ENCODE data around the gene REM1.
"Not testable (repeated sequence)": the region's sequence is repeated elsewhere in the genome, so short reads cannot be mapped to it uniquely, and the experiment has no call there.

REM1 gene

DNA sequence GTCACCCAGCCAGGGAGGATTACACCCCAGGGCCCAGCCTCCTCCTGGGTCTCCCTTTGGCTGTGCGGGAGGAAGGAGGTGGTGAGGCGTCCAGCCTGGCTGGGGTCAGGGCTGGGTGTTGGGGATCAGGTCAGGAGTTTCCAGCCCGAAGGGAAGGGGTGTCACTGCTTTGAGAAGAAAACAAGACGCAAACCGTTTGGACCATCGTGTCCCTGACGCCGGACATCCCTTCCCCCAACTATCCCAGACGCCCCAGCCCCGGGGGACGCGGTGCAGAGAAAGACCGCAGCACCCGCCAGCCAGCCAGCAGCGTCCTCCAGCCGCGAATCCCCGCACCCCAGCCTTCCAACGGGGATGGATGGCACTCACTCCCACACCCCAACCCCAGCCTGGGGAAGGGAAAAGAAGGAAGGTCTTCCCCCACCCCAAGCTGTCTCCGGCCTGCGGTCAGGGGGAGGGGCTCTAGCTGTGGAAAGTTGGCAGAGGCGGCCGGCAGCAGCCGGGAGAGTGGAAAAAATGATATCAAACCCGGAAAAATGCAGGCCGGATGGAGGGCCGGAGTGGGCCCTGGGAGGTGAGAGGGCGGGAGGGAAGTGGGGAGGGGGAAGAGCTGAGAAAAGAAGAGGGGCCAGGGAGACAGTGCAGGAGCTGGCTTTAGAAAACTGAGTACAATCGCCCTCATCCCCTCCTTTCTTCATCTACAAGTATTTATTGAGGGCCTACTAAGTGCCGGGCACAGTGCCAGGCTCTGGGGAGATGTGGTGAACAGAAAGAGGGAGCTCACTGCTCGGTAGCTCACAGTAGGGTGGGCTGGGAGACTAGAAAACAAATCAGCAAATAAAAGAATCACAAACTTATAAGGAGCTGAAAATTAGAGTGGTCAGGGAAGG lies 10.6 kb downstream of the REM1 start:
- no peak for DNase-seq

DNA sequence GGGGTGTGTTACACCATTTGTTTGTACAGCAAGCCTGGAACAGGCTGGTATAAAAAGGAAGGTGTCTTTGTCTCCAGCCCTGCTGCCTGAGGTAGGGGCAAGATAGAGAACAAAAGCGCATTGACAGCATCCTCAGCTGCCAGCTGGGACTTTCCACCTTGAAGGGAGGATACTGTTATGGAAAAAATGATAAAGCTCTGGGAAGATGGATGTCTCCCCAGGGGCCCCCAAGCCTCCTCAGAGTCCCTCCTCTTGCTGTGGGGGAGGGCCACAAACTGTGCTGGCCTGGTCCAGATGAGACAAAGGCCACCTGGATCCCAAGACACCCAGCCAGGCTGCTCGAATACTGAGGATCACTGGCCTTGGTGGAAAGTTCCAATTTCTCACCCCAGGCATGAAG lies 13.0 kb downstream of the REM1 start:
- DNase-seq, result peak; percentile 27

DNA sequence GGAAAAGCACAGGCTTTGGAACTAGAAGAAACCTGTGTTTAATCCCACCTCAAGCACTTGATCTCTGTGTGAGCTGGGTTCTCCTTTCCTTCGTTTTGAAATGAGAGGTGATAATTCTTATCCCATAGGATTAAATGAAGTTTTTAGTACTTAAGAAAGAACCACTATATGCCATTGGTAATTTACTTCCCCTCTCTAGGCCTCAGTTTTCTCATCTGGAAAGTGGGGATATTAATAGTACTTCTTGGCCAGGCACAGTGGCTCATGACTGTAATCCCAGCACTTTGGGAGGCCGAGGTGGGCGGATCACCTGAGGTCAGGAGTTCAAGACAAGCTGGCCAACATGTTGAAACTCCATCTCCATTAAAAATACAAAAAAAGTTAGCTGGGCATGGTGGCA lies 14.1 kb downstream of the REM1 start:
- no peak for DNase-seq

DNA sequence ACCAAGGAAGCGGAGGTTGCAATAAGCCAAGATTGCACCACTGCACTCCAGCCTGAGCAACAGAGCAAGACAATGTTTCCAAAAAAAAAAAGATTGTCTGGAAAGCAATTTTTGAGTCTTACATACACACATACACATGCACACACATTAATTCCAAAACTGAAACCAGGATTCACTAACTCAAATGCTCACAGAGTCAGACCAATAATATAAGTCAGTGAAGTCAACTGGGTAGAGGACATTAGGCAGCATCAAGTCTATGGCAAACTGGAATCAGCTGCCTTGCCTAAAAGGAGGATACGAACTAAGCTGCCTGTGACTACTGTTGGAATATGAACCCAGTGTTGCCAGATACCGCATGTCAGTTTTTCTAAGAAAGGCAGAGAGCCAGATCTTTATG lies 15.7 kb downstream of the REM1 start:
- DNase-seq, result no peak

DNA sequence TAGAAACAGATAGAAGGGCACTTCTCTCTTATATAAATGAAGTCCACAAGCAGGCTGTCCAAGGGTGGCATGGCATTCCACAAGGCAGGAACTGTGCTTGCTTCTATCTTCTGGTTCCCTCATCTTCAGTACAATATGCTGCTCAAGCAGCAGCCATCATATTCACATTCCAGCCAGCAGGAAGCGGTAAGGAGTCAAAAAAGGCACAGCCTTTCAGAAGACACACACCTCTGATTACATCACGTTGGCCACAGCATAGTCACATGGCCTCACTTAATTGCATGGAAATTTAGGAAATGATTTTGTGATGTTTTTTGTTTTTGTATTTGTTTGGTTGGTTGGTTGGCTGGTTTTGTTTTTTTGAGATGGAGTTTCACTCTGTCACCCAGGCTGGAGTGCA lies 19.0 kb downstream of the REM1 start:
- peak; percentile 33 for DNase-seq

DNA sequence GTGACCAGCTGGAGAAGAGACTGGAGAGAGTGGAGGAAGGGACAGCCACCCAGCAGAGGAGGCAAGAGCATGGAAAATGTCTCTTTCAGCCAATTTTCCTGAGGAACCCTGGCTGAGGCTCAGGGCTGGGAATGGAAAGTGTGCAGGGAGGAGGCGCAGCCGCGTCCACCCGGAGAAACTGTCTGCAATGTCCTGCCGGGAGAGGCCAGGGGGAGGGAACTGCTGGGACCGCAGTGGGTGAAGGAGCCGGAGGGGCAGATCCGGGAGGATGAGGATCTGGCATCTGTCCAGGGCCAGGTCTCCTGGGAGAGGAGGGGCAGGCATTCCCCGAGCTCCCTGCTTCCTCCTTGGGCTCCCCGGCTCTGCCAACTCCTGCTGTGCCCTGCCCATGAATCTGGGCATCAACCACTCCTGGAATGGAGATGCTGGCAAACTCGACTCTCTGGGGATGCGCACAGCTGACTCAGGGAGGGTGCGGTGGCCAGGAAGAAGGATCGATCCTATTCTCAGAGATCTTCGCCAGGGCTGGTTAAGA lies 21.7 kb downstream of the REM1 start:
- peak; percentile 26 for DNase-seq

DNA sequence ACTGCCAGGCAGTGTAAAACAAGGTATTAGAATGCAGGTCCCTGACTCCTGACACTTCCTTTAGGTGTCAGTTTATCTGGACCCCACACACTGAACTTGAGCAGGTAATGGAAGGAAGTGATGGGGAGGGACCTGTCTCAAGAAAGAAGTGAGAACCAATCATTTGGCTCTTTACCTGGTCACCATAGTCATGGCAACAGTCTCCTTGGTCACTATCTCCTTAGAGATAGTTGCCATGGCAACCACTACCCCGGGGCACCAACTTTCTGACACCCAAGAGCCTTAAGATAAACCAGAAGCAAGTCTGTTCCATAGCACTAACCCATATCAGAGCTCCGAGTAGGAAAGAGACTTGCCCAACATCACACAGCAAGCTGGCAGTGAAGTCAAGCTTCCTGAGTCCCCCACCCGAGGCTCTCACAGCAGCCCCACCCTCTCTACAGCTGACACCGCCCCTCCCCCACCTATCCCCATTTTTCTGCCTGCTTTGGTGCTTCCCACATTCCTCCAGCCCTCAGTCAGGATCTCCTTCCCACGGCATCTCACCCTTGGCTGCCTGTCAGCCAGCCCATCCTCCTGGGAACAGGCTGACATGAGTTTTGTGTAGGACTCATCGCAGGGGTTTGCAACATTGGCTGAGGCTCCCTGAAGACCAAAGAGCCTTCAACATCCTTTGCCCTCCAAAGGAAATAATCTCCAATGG lies 22.9 kb downstream of the REM1 start:
- DNase-seq, result no peak

DNA sequence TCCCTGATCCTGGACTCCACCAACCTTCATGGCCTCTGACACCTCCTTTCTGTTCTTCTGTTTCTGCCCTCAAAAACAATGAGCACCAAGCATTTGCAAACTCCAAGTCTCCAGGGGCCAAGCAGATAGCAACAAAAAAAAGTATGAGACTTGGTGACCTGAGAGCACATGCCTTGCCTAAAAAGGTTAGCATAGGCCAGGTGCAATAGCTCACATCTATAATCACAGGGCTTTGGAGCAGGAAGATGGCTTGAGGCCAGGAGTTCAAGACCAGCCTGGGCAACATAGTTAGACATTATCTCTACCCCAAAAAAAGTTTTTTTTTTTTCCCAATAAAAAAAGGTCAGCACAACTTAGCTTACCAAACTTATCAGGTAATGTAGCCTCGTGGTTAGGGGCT lies 25.4 kb downstream of the REM1 start:
- DNase-seq, result no peak

DNA sequence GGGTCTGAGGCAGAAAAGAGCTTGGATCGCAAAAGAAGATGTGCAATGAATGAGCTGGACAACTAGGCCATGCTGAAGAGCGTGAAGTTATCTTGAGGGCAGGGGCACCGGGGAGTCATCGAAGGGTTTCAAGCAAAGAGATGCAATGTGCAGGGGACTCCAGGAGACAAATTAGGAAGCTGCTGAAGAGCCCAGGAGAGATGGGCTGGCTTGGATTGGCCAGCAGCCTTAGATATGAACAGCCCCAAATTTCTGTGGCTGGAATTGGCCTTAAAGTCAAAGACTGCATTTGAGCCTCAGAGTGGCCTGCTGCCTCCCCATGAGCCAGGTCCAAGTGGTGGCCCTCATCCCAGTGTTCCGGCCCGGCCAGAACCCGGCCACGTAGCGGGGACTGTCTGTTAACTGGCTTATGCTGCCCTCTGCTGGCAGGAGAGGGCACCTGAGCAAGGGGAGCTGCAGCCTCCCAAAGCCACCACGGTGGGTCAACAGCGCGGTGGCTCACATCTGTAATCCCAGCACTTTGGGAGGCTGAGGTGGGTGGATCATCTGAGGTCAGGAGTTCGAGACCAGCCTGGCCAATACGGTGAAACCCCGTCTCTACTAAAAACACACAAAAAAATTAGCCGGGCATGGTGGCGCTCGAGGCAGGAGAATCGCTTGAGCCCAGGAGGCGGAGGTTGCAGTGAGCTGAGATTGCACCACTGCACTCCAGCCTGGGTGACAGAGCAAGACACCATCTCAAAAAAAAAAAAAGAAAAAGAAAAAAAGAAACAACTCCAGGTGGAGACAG lies 28.0 kb downstream of the REM1 start:
- peak; percentile 57 for DNase-seq

DNA sequence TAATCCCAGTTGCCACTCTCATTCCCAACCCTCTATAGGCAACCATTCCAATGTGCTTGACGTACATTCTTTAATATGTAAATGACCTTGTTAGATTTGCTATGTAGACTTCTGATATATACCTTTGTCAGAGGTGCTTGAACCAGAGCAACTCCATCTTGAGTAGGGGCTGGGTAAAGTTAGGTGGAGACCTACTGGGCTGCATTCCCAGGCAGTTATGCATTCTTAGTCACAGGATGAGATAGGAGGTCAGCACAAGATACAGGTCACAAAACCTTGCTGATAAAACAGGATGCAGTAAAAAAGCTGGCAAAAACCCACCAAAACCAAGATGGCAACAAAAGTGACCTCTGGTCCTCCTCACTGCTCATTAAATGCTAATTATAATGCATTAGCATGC lies 30.8 kb downstream of the REM1 start:
- no peak for DNase-seq

DNA sequence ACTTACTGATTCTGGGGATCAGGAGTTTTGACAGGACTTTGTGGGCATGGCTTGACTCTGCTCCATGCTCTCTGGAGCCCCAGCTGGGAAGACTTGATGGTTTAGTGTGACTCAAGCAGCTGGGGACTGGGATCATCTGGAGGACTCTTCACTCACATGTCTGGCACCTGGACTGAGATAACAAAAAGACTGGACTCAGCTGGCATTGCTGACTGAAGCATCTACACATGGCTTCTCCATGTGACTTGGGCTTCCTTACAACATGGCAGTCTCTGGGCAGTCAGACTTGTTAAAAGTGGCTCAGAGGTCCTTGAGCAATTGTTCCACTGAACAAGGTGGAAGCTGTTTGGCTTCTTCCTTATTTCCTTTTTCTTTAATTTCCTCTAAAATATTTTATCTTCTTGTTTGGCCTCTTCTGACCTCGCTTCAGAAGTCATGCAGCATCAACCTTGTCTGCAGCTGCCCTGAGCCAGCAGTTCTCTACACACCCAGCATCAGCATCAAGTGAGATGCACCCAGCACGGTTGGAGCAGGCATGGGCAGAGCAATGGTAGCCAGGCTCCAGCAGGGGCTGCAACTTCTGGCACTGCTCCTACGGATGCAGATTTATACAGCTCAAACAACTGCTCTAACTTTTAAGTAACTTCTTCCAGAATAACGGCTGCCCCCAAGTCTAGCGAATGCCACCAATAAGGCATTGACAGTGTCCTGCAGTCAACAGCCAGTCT lies 33.6 kb downstream of the REM1 start:
- no peak for DNase-seq

DNA sequence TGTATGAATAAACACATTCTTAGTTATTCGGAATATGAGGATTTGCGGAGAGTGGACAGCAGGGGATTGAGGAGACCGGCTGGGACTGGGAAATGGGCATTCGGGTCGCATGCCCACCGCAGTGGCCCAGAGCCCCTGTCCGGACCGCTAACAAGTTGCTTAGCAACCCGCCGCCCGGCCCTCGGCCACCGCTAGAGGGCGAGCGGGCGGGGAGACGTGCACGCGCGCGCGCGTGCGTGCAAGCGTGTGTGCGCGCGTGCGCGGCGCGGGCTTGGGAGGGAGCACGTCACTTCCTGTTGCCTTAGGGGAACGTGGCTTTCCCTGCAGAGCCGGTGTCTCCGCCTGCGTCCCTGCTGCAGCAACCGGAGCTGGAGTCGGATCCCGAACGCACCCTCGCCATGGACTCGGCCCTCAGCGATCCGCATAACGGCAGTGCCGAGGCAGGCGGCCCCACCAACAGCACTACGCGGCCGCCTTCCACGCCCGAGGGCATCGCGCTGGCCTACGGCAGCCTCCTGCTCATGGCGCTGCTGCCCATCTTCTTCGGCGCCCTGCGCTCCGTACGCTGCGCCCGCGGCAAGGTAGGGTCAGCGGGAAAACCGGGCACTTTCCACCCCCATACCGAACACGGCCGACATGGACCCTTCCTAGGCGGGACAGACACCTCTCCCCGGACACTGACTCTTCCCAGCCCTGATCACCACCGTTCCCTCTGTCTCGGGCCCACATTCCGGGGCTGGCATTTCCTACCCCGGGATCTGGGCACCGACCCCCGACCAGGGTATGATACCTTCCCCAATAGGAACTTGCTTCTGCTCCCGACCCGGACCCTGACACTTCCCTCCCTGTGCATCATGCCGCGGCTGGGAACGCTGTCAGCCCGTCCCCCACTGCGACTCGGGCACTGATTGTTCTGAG lies 39.3 kb downstream of the REM1 start, which contains the start of gene HM13:
Gene HM13 (plus strand): TSS at position 289 of the 918 bp plus-strand sequence. CDS start 110 bp downstream, at position 399.
- peak; percentile 92 for DNase-seq

DNA sequence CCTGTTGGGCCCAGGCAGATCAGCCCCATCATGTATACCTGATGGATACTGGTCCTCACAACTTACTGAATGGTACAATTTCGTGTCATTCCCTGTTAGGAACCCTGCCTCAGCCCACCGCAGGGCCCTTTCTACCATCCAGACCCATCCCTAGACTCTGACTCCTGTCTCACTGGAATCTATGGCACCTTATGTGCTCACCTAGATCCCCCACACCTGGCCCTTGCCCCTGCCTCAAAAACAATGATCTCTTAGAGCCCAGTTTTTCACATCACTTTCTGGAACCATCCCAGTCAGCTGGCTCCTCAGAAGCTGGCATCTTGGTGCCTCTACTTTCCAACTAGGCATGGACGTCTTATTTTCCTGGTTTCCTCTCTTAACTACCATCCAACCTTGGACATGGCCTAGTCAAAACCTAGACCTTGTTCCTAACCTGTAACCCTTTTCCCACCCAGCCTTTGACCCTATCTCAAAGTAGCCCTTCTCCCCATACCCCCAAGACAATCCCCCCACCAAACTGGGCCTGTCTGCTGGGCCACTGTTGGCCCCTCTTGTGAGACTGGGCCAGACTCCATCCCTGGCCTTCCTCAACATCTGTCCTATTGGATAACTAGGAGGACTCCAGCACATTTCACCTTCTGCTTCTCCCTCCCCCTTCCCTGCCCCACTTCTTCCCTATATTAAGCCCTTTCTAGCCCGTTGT lies 40.1 kb downstream of the REM1 start:
- DNase-seq, result no peak

DNA sequence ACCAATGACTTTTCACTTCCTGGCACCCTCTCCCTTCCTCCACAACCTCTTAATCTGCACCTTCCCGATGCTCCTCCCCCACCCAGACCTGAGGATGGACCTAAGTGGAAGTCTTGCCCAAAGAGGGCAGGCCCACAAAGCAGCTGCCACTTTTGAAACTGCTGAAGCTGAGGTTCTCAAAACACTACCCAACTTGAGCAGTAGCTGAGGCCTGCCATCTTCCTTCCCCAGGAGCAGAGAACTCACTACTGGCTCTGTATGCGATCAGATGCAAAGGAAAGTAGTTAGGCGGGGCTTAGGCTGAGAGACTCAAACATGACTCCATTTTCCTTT lies 40.7 kb downstream of the REM1 start:
- DNase-seq, result no peak

DNA sequence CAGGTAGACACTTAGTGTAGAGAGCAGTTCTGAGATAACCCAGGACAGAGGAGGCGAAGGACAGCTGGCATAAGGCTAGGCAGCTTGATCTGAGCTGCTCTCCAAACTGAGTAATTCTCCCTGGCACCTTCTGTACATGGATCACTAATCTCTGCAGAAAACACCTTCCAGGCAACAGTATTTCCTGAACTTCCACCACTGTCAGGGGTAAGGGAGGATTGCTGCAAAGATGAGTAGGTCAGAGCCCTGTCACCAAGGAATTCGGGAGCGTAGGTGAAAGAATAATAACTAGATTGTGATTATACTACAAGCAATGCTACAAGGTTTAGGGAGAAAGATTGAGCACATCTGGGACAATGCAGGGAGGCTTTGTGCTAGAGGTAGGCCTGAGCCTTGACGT lies 41.1 kb downstream of the REM1 start:
- no peak for DNase-seq

DNA sequence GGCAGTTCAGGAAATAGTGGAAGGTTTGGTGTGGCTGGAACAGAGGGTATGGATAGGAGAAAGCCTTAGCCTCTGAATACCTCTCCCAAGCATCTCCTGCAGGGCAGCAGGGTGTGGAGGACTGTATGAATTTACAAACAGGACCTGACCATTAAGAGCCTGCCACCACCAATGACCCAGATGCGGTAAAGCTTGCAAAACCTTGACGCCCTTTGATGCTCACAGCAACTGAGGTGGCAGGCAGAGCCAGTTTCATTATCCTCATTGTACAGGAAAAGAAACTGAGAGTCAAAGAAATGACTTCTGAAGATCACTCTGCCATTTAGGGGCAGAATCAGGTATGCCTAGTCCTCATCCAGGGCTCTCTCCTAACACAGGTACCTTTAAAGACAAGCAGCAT lies 41.6 kb downstream of the REM1 start:
- DNase-seq, result no peak

DNA sequence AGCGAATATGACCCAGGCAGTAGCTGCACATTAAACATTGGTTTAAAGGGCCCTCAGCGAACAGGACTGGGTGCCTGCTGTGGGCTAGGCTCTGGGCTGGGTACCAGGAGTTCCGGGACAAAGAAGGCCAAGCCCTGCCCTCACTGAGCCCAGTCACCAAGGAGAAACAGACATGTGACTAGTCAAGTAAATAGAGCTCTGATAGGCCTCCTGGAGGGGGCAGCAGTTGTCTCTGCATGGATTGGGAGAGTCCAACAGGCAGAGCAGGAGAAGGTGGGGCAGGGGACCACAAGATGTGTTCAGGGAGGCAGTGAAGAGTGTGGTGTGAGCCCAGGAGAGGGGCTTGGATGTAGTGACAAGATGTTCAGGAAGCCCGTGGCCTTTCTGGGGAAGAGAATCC lies 42.3 kb downstream of the REM1 start:
- peak; percentile 22 for DNase-seq

DNA sequence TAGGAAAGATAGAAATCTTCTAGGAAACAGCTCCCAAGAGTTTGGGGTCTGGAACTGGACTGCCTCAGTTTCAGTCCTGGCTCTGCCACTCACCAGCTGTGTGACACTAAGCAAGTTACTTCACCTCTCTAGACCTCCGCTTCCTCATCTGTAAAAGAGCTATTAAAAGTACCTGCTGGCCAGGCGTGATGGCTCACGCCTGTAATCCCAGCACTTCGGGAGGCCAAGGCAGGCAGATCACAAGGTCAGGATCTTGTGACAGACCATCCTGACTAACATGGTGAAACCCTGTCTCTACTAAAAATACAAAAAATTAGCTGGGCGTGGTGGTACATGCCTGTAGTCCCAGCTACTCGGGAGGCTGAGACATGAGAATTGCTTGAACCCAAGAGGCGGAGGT lies 46.2 kb downstream of the REM1 start:
- DNase-seq, result not testable (repeated sequence)

DNA sequence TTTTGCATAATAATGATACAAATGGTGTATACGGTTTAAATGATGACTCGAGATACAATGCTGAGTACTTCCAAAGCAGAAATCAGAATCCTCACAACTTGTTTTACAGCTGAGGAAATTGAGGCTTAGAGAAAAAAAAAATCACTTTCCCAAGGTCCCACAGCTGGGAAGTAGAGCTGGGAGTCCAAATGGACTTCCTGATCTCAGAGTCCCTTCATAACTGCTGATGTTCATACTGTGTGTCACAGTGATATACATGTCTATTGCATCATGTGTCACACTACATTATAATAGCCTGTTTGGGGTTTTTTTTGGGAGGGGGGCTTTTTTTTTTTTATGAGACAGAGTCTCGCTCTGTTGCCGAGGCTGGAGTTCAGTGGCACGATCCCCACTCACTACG lies 47.6 kb downstream of the REM1 start:
- no peak for DNase-seq

DNA sequence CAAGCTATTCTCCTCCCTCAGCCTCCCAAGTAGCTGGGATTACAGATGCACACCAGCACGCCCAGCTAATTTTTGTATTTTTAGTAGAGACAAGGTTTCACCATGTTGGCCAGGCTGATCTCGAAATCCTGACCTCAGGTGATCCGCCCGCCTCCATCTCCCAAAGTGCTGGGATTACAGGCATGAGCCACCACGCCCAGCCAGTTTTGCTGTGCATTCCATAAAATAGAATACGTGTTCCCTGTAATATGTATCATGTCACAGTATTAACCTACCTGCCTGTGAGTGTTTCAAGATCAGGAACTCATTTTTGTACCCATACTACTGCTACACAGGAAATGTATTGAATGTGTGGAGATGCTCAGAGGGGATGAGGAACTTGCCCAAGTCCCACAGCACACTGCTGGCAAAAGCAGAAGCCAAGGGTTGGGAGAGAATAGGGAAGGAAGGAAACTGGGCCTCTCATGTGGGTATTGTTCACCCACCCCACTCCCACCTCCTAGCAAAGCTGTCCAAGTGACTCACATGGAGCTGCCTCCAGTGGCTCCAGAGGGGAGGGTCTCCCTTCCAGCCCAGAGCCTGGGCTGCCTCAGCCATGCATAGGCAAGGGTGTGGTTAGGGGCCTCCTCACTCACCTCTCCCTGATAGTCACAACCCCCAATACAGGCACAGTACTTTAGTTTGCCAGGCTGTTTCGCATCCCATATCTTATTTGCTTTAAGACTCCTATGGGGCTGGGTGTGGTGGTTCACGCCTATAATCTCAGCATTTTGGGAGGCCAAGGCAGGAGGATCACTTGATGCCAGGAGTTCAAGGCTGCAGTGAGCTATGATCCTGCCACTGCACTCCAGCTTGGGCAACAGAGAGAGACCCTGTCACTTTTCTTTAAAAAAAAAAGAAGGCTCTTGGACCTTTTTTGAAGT lies 48.5 kb downstream of the REM1 start:
- no peak for DNase-seq

All from NCI-H2171 treated with DMSO at 0.1 percent for 48 hours (cell line).